Measurements from ENCODE around the gene OR4E1.
"Not testable (repeated sequence)": the region's sequence is repeated elsewhere in the genome, so short reads cannot be mapped to it uniquely, and the experiment has no call there.

Gene OR4E1

GRCh38 chr14:21673718-21674117, at the start of gene OR4E1:
Gene OR4E1 (minus strand): TSS chr14:21673818. CDS start chr14:21670935, 2,883 bp downstream.
- DNase-seq (ENCODE audit: extremely low read depth in 1 of 2, low read depth in 1 of 2) = no peak

- no peak for DNase-seq (ENCODE audit: extremely low read depth in 1 of 2, low read depth in 1 of 2)
These were observed 47.9 kb upstream of the OR4E1 start for GRCh38 chr14:21721504-21721903.

- DNase-seq (ENCODE audit: extremely low read depth in 1 of 2, low read depth in 1 of 2) = no peak
These were observed 46.2 kb upstream of the OR4E1 start for GRCh38 chr14:21719841-21720240.

- DNase-seq (ENCODE audit: extremely low read depth in 1 of 2, low read depth in 1 of 2) = no peak
These were observed 40.8 kb upstream of the OR4E1 start for GRCh38 chr14:21714318-21714929.

GRCh38 chr14:21712036-21712435, 38.4 kb upstream of the OR4E1 start:
- no peak for DNase-seq (ENCODE audit: extremely low read depth in 1 of 2, low read depth in 1 of 2)

- DNase-seq (ENCODE audit: extremely low read depth in 1 of 2, low read depth in 1 of 2) = no peak
These were observed 37.8 kb upstream of the OR4E1 start for GRCh38 chr14:21711360-21711961.

- no peak for DNase-seq (ENCODE audit: extremely low read depth in 1 of 2, low read depth in 1 of 2)
These were observed 30.7 kb upstream of the OR4E1 start for GRCh38 chr14:21704338-21704737.

GRCh38 chr14:21703357-21704326, 30.0 kb upstream of the OR4E1 start:
- no peak for DNase-seq (ENCODE audit: extremely low read depth in 1 of 2, low read depth in 1 of 2)

GRCh38 chr14:21702316-21702715, 28.7 kb upstream of the OR4E1 start:
- DNase-seq (ENCODE audit: extremely low read depth in 1 of 2, low read depth in 1 of 2) = no peak

GRCh38 chr14:21699551-21699950, 25.9 kb upstream of the OR4E1 start:
- no peak for DNase-seq (ENCODE audit: extremely low read depth in 1 of 2, low read depth in 1 of 2)

GRCh38 chr14:21698538-21698937, 24.9 kb upstream of the OR4E1 start:
- not testable (repeated sequence) for DNase-seq (ENCODE audit: extremely low read depth in 1 of 2, low read depth in 1 of 2)

- DNase-seq (ENCODE audit: extremely low read depth in 1 of 2, low read depth in 1 of 2) = not testable (repeated sequence)
These were observed 24.0 kb upstream of the OR4E1 start for GRCh38 chr14:21697662-21698061.

- DNase-seq (ENCODE audit: extremely low read depth in 1 of 2, low read depth in 1 of 2) = no peak
These were observed 20.8 kb upstream of the OR4E1 start for GRCh38 chr14:21694425-21694824.

- no peak for DNase-seq (ENCODE audit: extremely low read depth in 1 of 2, low read depth in 1 of 2)
These were observed 12.8 kb upstream of the OR4E1 start for GRCh38 chr14:21686468-21686867.

GRCh38 chr14:21680072-21680471, 6.5 kb upstream of the OR4E1 start:
- no peak for DNase-seq (ENCODE audit: extremely low read depth in 1 of 2, low read depth in 1 of 2)

GRCh38 chr14:21675566-21675965, 1.9 kb upstream of the OR4E1 start:
- DNase-seq (ENCODE audit: extremely low read depth in 1 of 2, low read depth in 1 of 2) = no peak

GRCh38 chr14:21672116-21672515, 1.5 kb downstream of the OR4E1 start:
- no peak for DNase-seq (ENCODE audit: extremely low read depth in 1 of 2, low read depth in 1 of 2)

GRCh38 chr14:21671371-21671770, 2.2 kb downstream of the OR4E1 start:
- DNase-seq (ENCODE audit: extremely low read depth in 1 of 2, low read depth in 1 of 2) = no peak

GRCh38 chr14:21669284-21669683, 4.3 kb downstream of the OR4E1 start:
- no peak for DNase-seq (ENCODE audit: extremely low read depth in 1 of 2, low read depth in 1 of 2)

GRCh38 chr14:21668377-21668776, 5.2 kb downstream of the OR4E1 start:
- DNase-seq (ENCODE audit: extremely low read depth in 1 of 2, low read depth in 1 of 2) = no peak

GRCh38 chr14:21656980-21657379, 16.6 kb downstream of the OR4E1 start:
- no peak for DNase-seq (ENCODE audit: extremely low read depth in 1 of 2, low read depth in 1 of 2)

- no peak for DNase-seq (ENCODE audit: extremely low read depth in 1 of 2, low read depth in 1 of 2)
These were observed 19.4 kb downstream of the OR4E1 start for GRCh38 chr14:21654215-21654614.
